Measurements from ENCODE around the gene HABP4. TPM values are rescaled to one million over a fixed set of nuclear protein-coding genes. Genes with fewer than 3 reads are reported as not detected.

The HABP4 gene
- total RNA-seq, 1 donor from 2014 or later: 23.1 TPM

GRCh38 chr9:96418920-96419690 lies 30.9 kb upstream of the HABP4 start:
- TF ChIP-seq CTCF (IDR thresholded peaks at IDR 0.05; ENCODE audit: borderline replicate concordance): peak; percentile 7
- peak overlapping the region; percentile 100 for H3K27ac ChIP-seq (replicated peaks)
- peak overlapping the region; percentile 91 for H3K4me3 ChIP-seq
- no peaks in the 10 kb centered on the region for H3K9me3 ChIP-seq (replicated peaks)
- H3K36me3 ChIP-seq: no peaks in the 10 kb centered on the region
- DNase-seq: peak; percentile 84
- H3K4me1 ChIP-seq: peaks cover 47% of the 10 kb centered on the region
- intact Hi-C loops (cut with micrococcal nuclease): no loop called here
- H3K27me3 ChIP-seq (ENCODE audit: low read depth): no peaks in the 10 kb centered on the region

- Histone ChIP-seq H3K9me3 (replicated peaks) (no peaks in the 10 kb centered on the region), H3K4me1 (peaks cover 47% of the 10 kb centered on the region), H3K27ac (replicated peaks) (peak overlapping the region; percentile 100), H3K27me3 (ENCODE audit: low read depth) (no peaks in the 10 kb centered on the region), H3K4me3 (peak overlapping the region; percentile 91), H3K36me3 (no peaks in the 10 kb centered on the region)
- no peak for DNase-seq
- intact Hi-C loops (cut with micrococcal nuclease): no loop called here
- no peak for TF ChIP-seq CTCF (IDR thresholded peaks at IDR 0.05; ENCODE audit: borderline replicate concordance)
These were observed 30.3 kb upstream of the HABP4 start for GRCh38 chr9:96419691-96419969.

GRCh38 chr9:96420468-96421219 lies 29.3 kb upstream of the HABP4 start:
- Histone ChIP-seq H3K4me3 (no peak overlapping the region), H3K27ac (replicated peaks) (peak overlapping the region; percentile 100), H3K36me3 (no peaks in the 10 kb centered on the region), H3K9me3 (replicated peaks) (no peaks in the 10 kb centered on the region), H3K27me3 (ENCODE audit: low read depth) (no peaks in the 10 kb centered on the region), H3K4me1 (peaks cover 47% of the 10 kb centered on the region)
- intact Hi-C loops (cut with micrococcal nuclease): no loop called here
- no peak for TF ChIP-seq CTCF (IDR thresholded peaks at IDR 0.05; ENCODE audit: borderline replicate concordance)
- no peak for DNase-seq

GRCh38 chr9:96423322-96423984 lies 26.5 kb upstream of the HABP4 start:
- Histone ChIP-seq H3K36me3 (no peaks in the 10 kb centered on the region), H3K27me3 (ENCODE audit: low read depth) (no peaks in the 10 kb centered on the region), H3K4me1 (peaks cover 28% of the 10 kb centered on the region), H3K27ac (replicated peaks) (peak overlapping the region; percentile 37), H3K9me3 (replicated peaks) (no peaks in the 10 kb centered on the region), H3K4me3 (no peak overlapping the region)
- intact Hi-C loops (cut with micrococcal nuclease): no loop called here
- DNase-seq: no peak
- no peak for TF ChIP-seq CTCF (IDR thresholded peaks at IDR 0.05; ENCODE audit: borderline replicate concordance)

- H3K27me3 ChIP-seq (ENCODE audit: low read depth): no peaks in the 10 kb centered on the region
- intact Hi-C loops (cut with micrococcal nuclease): no loop called here
- peak overlapping the region; percentile 37 for H3K27ac ChIP-seq (replicated peaks)
These were observed 26.0 kb upstream of the HABP4 start for GRCh38 chr9:96423985-96424336.

More at GRCh38 chr9:96423985-96424336, 26.0 kb upstream of the HABP4 start:
- TF ChIP-seq CTCF (IDR thresholded peaks at IDR 0.05; ENCODE audit: borderline replicate concordance): no peak
- no peaks in the 10 kb centered on the region for H3K36me3 ChIP-seq
- DNase-seq: no peak
- H3K4me3 ChIP-seq: no peak overlapping the region
- no peaks in the 10 kb centered on the region for H3K9me3 ChIP-seq (replicated peaks)
- H3K4me1 ChIP-seq: peaks cover 25% of the 10 kb centered on the region
